Esophagus muscularis mucosa (tissue), 3 donors: ENCODE results near the gene ADAMTS18.

Experiments used
- POLR2A ChIP-seq: fragments of 450-650 bp; IDR thresholded peaks from one replicate; pipeline ENCODE4 v1.6.1; 2017; ENCODE audit warnings: antibody characterized with exemption, moderate library complexity, mild to moderate bottlenecking, low read depth
- TF ChIP-seq, protein P1 (sequence below), 3 experiments: fragments of 200-600 bp in 2 of 3; fragments of 450-650 bp in 1 of 3; sonication (generic) in 2 of 3; IDR thresholded peaks; one replicate each; pipeline ENCODE4 v1.5.1; 2017 to 2019; ENCODE audit warnings: antibody characterized with exemption in 3 of 3, mild to moderate bottlenecking in 2 of 3, moderate library complexity in 1 of 3

- no peak for TF ChIP-seq POLR2A
- TF ChIP-seq, protein P1, sequence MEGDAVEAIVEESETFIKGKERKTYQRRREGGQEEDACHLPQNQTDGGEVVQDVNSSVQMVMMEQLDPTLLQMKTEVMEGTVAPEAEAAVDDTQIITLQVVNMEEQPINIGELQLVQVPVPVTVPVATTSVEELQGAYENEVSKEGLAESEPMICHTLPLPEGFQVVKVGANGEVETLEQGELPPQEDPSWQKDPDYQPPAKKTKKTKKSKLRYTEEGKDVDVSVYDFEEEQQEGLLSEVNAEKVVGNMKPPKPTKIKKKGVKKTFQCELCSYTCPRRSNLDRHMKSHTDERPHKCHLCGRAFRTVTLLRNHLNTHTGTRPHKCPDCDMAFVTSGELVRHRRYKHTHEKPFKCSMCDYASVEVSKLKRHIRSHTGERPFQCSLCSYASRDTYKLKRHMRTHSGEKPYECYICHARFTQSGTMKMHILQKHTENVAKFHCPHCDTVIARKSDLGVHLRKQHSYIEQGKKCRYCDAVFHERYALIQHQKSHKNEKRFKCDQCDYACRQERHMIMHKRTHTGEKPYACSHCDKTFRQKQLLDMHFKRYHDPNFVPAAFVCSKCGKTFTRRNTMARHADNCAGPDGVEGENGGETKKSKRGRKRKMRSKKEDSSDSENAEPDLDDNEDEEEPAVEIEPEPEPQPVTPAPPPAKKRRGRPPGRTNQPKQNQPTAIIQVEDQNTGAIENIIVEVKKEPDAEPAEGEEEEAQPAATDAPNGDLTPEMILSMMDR (IDR thresholded peaks at IDR 0.05), result no peak
These were observed 124.0 kb downstream of the ADAMTS18 start for GRCh38 chr16:77310877-77311276.
